ENCODE results near the gene SPC25. TPM values are rescaled to one million over a fixed set of nuclear protein-coding genes. Genes with fewer than 3 reads are reported as not detected.

The SPC25 gene
- 28.5 and 31.5 TPM in 2 replicates for total RNA-seq (2021)
- long read RNA-seq, transcript SPC25-201 (7 exons, 1,354 nt), result major isoform, 120 of 124 reads
- long read RNA-seq, partial matches to known transcripts, result 4 of 124 reads
- long read RNA-seq, other reads (novel, unspliced or antisense), result 0 of 124 reads

GRCh38 chr2:168890006-168890782 lies at the start of gene SPC25:
Gene SPC25 (minus strand): TSS chr2:168890430. CDS start chr2:168889519, 911 bp downstream.
- Histone ChIP-seq H2BK20ac (ENCODE audit: low read depth, low read length, poor library complexity, severe bottlenecking) (no peak within 1 kb of the TSS), H2BK15ac (ENCODE audit: low read depth, low read length) (no peak within 1 kb of the TSS), H2AK5ac (ENCODE audit: insufficient read length, low read length) (no peak within 1 kb of the TSS), H3K79me1 (ENCODE audit: insufficient read depth, low read depth, low read length, poor library complexity, severe bottlenecking) (no peaks in the 10 kb centered on the region), H3K14ac (ENCODE audit: insufficient read depth, low read length) (0 out of 2 replicates have a peak within 1 kb of the TSS, but pooled peaks have one; percentile 23), H3K56ac (ENCODE audit: insufficient read length, low read depth, low read length) (no peak within 1 kb of the TSS), H4K20me1 (ENCODE audit: control insufficient read depth, insufficient read depth, insufficient read length) (no peaks in the 10 kb centered on the region), H3T11ph (ENCODE audit: low read length) (no peak within 1 kb of the TSS), H2BK5ac (ENCODE audit: insufficient read length, low read length) (no peak within 1 kb of the TSS), H3K23ac (ENCODE audit: insufficient read length, low read depth, low read length) (no peak within 1 kb of the TSS), H2AFZ (ENCODE audit: low read length) (peak within 1 kb of the TSS; percentile 63), H3K27ac (ENCODE audit: insufficient read length, low read depth, low read length) (no peak within 1 kb of the TSS), H2BK120ac (ENCODE audit: low read depth, low read length, poor library complexity, severe bottlenecking) (no peak within 1 kb of the TSS), H2BK12ac (ENCODE audit: insufficient read length, low read depth, low read length) (no peak within 1 kb of the TSS), H4K91ac (ENCODE audit: insufficient read length, low read depth, low read length) (no peak within 1 kb of the TSS), H3K9ac (ENCODE audit: extremely low read depth, insufficient read length, low read length) (peak within 1 kb of the TSS; percentile 78), H4K8ac (replicated peaks; ENCODE audit: insufficient read length, low read depth, low read length) (no peak within 1 kb of the TSS), H3K9me3 (ENCODE audit: control insufficient read depth, low read depth, low read length) (no peaks in the 10 kb centered on the region), H3K27me3 (ENCODE audit: insufficient read depth, low read length) (no peaks in the 10 kb centered on the region), H3K4me1 (ENCODE audit: insufficient read depth, low read length) (no peaks in the 10 kb centered on the region), H3K23me2 (ENCODE audit: insufficient read length, low read depth, low read length, poor library complexity, severe bottlenecking) (peaks cover 3% of the 10 kb centered on the region), H3K79me2 (ENCODE audit: insufficient read depth, low read length) (no peaks in the 10 kb centered on the region), H3K18ac (ENCODE audit: insufficient read length, low read depth, low read length) (no peak within 1 kb of the TSS), H3K4me2 (ENCODE audit: insufficient read depth, insufficient read length, low read length) (peak within 1 kb of the TSS; percentile 95), H4K5ac (ENCODE audit: insufficient read length, low read depth, low read length) (no peak within 1 kb of the TSS), H3K4ac (ENCODE audit: low read depth, low read length) (no peak within 1 kb of the TSS)
- peak within 1 kb of the TSS; percentile 98 to 99 for H3K4me3 Mint-ChIP-seq
- no CpG with 5 or more reads among the region's 38 CpGs for WGBS (ENCODE audit: extremely low coverage, insufficient read length, low lambda C conversion rate)
- peaks cover 13% of the 10 kb centered on the region for H3K27me3 Mint-ChIP-seq (ENCODE audit: low read depth)
- peak within 1 kb of the TSS in 2 of 3 experiments; percentile 98 to 99; a peak in 5 of 7 replicates for H3K27ac Mint-ChIP-seq
- TF ChIP-seq CTCF (conservative IDR thresholded peaks at IDR 0.05), result no peak; the same call in 2 of the 3 replicates
- H3K4me1 Mint-ChIP-seq, result peaks cover 7 to 12% of the 10 kb centered on the region in 2 experiments
- DNase-seq, result peak; percentile 94
- H3K36me3 Mint-ChIP-seq (ENCODE audit: insufficient read depth in 1 of 3, low read depth in 3 of 3), result peaks cover 16 to 30% (median 28%) of the 10 kb centered on the region in 3 experiments; a peak in 6 of 7 replicates
- H3K9me3 Mint-ChIP-seq, result no peaks in the 10 kb centered on the region

All from H9 (cell line).